GM19463 (cell line): ENCODE measurements around the gene PRRC2A.

Experiments
- ATAC-seq: cut with Tn5 transposase; IDR thresholded peaks from one replicate; pipeline ENCODE4 v1.9.1; 2021; ENCODE audit warnings: mild to moderate bottlenecking, moderate library complexity; ENCODE audit not compliant: unreplicated experiment

PRRC2A gene

GRCh38 chr6:31620586-31621319, at the start of gene PRRC2A:
Gene PRRC2A, plus strand, starts transcription at chr6:31620715. Its CDS starts 2,075 bp downstream, at chr6:31622790.
- ATAC-seq, result peak; percentile 58

GRCh38 chr6:31572041-31572911, 48.2 kb upstream of the PRRC2A start, which contains the start of gene LTA:
Gene LTA, plus strand, starts transcription at chr6:31572289. Its CDS starts 454 bp downstream, at chr6:31572743.
- peak; percentile 41 for ATAC-seq

- no peak for ATAC-seq
These were observed 47.0 kb upstream of the PRRC2A start for GRCh38 chr6:31573239-31574105.

- ATAC-seq, result no peak
These were observed 46.1 kb upstream of the PRRC2A start for GRCh38 chr6:31574106-31575061.

GRCh38 chr6:31575335-31575901, 45.1 kb upstream of the PRRC2A start, which contains the start of gene TNF:
Gene TNF, plus strand, starts transcription at chr6:31575565. Its CDS starts 177 bp downstream, at chr6:31575742.
- no peak for ATAC-seq

- ATAC-seq, result no peak
These were observed 44.4 kb upstream of the PRRC2A start for GRCh38 chr6:31575952-31576685.

- ATAC-seq, result no peak
These were observed 43.5 kb upstream of the PRRC2A start for GRCh38 chr6:31576897-31577578.

GRCh38 chr6:31577579-31577966, 42.9 kb upstream of the PRRC2A start:
- ATAC-seq, result no peak

GRCh38 chr6:31578184-31579118, 42.1 kb upstream of the PRRC2A start:
- ATAC-seq, result no peak

- ATAC-seq, result no peak
These were observed 41.4 kb upstream of the PRRC2A start for GRCh38 chr6:31579119-31579505.

GRCh38 chr6:31579546-31580437, 40.7 kb upstream of the PRRC2A start:
- no peak for ATAC-seq

- no peak for ATAC-seq
These were observed 40.1 kb upstream of the PRRC2A start for GRCh38 chr6:31580438-31580740.

- no peak for ATAC-seq
These were observed 39.6 kb upstream of the PRRC2A start for GRCh38 chr6:31580807-31581433.

GRCh38 chr6:31581434-31582229, 38.9 kb upstream of the PRRC2A start:
- no peak for ATAC-seq

GRCh38 chr6:31582230-31582643, 38.3 kb upstream of the PRRC2A start, which contains the start of gene LTB:
Gene LTB, minus strand, starts transcription at chr6:31582424. Its CDS starts 7 bp downstream, at chr6:31582417.
- ATAC-seq, result no peak
